Muscle layer of colon (tissue), 2 donors: ENCODE results near the gene GALR2.
"Not testable (repeated sequence)": the region's sequence is repeated elsewhere in the genome, so short reads cannot be mapped to it uniquely, and the experiment has no call there.

Experiments
- H3K27ac ChIP-seq: one replicate; pipeline ENCODE4 v1.7.0; 2013; ENCODE audit warnings: low read depth, mild to moderate bottlenecking, low read length, moderate library complexity
- H3K27me3 ChIP-seq, 2 donors: one replicate each; pipeline ENCODE4 v1.7.0; 2013; ENCODE audit warnings: low read length in 2 of 2, mild to moderate bottlenecking in 2 of 2; ENCODE audit not compliant: insufficient read depth in 2 of 2, control insufficient read depth in 1 of 2
- H3K36me3 ChIP-seq: one replicate; pipeline ENCODE4 v1.7.0; 2013; ENCODE audit warnings: mild to moderate bottlenecking, low read length; ENCODE audit not compliant: insufficient read depth
- H3K4me1 ChIP-seq: one replicate; pipeline ENCODE4 v1.7.0; 2013; ENCODE audit warnings: mild to moderate bottlenecking, low read length; ENCODE audit not compliant: insufficient read depth
- H3K4me3 ChIP-seq, 2 donors: one replicate each; pipeline ENCODE4 v1.7.0; 2013; ENCODE audit warnings: low read length in 2 of 2, low read depth in 1 of 2, mild to moderate bottlenecking in 1 of 2, moderate library complexity in 1 of 2
- H3K9ac ChIP-seq: one replicate; pipeline ENCODE4 v1.7.0; 2013; ENCODE audit warnings: low read length
- H3K9me3 ChIP-seq: one replicate; pipeline ENCODE4 v1.7.0; 2013; ENCODE audit warnings: mild to moderate bottlenecking, low read length
- donor health status: abdominal sarcoma.
- donor health status: Adenocarcinoma of cecum.

The GALR2 gene

GRCh38 chr17:76051561-76051960, 23.0 kb upstream of the GALR2 start:
- peaks cover 49% of the 10 kb centered on the region for H3K36me3 ChIP-seq
- H3K4me3 ChIP-seq, result no peak overlapping the region
- no peaks in the 10 kb centered on the region for H3K27me3 ChIP-seq
- no peaks in the 10 kb centered on the region for H3K9me3 ChIP-seq
- H3K9ac ChIP-seq, result no peak overlapping the region
- H3K4me1 ChIP-seq, result peaks cover 8% of the 10 kb centered on the region
- H3K27ac ChIP-seq, result no peak overlapping the region

- H3K9ac ChIP-seq, result no peak overlapping the region
- no peaks in the 10 kb centered on the region for H3K9me3 ChIP-seq
- H3K4me1 ChIP-seq, result peaks cover 8% of the 10 kb centered on the region
- H3K27ac ChIP-seq, result no peak overlapping the region
- no peak overlapping the region for H3K4me3 ChIP-seq
- H3K27me3 ChIP-seq, result no peaks in the 10 kb centered on the region
- H3K36me3 ChIP-seq, result peaks cover 53% of the 10 kb centered on the region
These were observed 21.1 kb upstream of the GALR2 start for GRCh38 chr17:76053246-76054111.

GRCh38 chr17:76054112-76054476, 20.5 kb upstream of the GALR2 start:
- Histone ChIP-seq H3K27ac (no peak overlapping the region), H3K36me3 (peaks cover 53% of the 10 kb centered on the region), H3K4me1 (peaks cover 3% of the 10 kb centered on the region), H3K9me3 (no peaks in the 10 kb centered on the region), H3K27me3 (no peaks in the 10 kb centered on the region), H3K4me3 (no peak overlapping the region), H3K9ac (no peak overlapping the region)

- no peak overlapping the region for H3K27ac ChIP-seq
- H3K27me3 ChIP-seq, result no peaks in the 10 kb centered on the region
- no peaks in the 10 kb centered on the region for H3K4me1 ChIP-seq
- no peak overlapping the region for H3K4me3 ChIP-seq
- no peaks in the 10 kb centered on the region for H3K9me3 ChIP-seq
- H3K36me3 ChIP-seq, result peaks cover 53% of the 10 kb centered on the region
- H3K9ac ChIP-seq, result no peak overlapping the region
These were observed 17.7 kb upstream of the GALR2 start for GRCh38 chr17:76056882-76057281.

GRCh38 chr17:76058264-76058663, 16.3 kb upstream of the GALR2 start:
- H3K27ac ChIP-seq, H3K4me1 ChIP-seq, H3K4me3 ChIP-seq, H3K9me3 ChIP-seq, H3K9ac ChIP-seq, H3K27me3 ChIP-seq: not testable (repeated sequence)
- H3K36me3 ChIP-seq, result peaks cover 58% of the 10 kb centered on the region

- peaks cover 65% of the 10 kb centered on the region for H3K36me3 ChIP-seq
These were observed 10.6 kb upstream of the GALR2 start for GRCh38 chr17:76063875-76064546.

GRCh38 chr17:76065775-76066174, 8.8 kb upstream of the GALR2 start:
- Histone ChIP-seq H3K4me1 (peaks cover 8% of the 10 kb centered on the region), H3K27me3 (no peaks in the 10 kb centered on the region), H3K36me3 (peaks cover 58% of the 10 kb centered on the region), H3K4me3 (no peak overlapping the region), H3K9ac (no peak overlapping the region), H3K27ac (no peak overlapping the region), H3K9me3 (no peaks in the 10 kb centered on the region)

More at GRCh38 chr17:76063875-76064546, 10.6 kb upstream of the GALR2 start:
- Histone ChIP-seq H3K4me3 (no peak overlapping the region), H3K27ac (no peak overlapping the region), H3K9me3 (no peaks in the 10 kb centered on the region), H3K4me1 (no peaks in the 10 kb centered on the region), H3K9ac (no peak overlapping the region), H3K27me3 (no peaks in the 10 kb centered on the region)

GRCh38 chr17:76071531-76072147, 2.9 kb upstream of the GALR2 start:
- H3K27me3 ChIP-seq, result peaks cover 18 to 31% of the 10 kb centered on the region in 2 donors
- no peaks in the 10 kb centered on the region for H3K9me3 ChIP-seq
- H3K9ac ChIP-seq, result peak overlapping the region; percentile 99
- peak overlapping the region; percentile 79 to 100 for H3K4me3 ChIP-seq
- H3K36me3 ChIP-seq, result peaks cover 12% of the 10 kb centered on the region
- peaks cover 33% of the 10 kb centered on the region for H3K4me1 ChIP-seq
- peak overlapping the region; percentile 90 for H3K27ac ChIP-seq

GRCh38 chr17:76072148-76072858, 2.3 kb upstream of the GALR2 start, which contains the start of gene SRP68:
SRP68 (minus strand) TSS chr17:76072517; CDS start chr17:76072491, 26 bp downstream.
- Histone ChIP-seq H3K36me3 (peaks cover 7% of the 10 kb centered on the region), H3K27ac (peak within 1 kb of the TSS; percentile 90), H3K4me3 (peak within 1 kb of the TSS; percentile 79 to 100), H3K27me3 (peaks cover 24 to 38% of the 10 kb centered on the region in 2 donors), H3K9ac (peak within 1 kb of the TSS; percentile 99), H3K4me1 (peaks cover 33% of the 10 kb centered on the region), H3K9me3 (no peaks in the 10 kb centered on the region)

- H3K4me1 ChIP-seq, result peaks cover 42% of the 10 kb centered on the region
- H3K27me3 ChIP-seq, result peaks cover 44 to 67% of the 10 kb centered on the region in 2 donors
- peak overlapping the region; percentile 27 to 47 for H3K4me3 ChIP-seq
- no peak overlapping the region for H3K27ac ChIP-seq
- no peak overlapping the region for H3K9ac ChIP-seq
- H3K36me3 ChIP-seq, result no peaks in the 10 kb centered on the region
- H3K9me3 ChIP-seq, result no peaks in the 10 kb centered on the region
These were observed 974 bp downstream of the GALR2 start for GRCh38 chr17:76075364-76076145.
